ENCODE measurements around the gene SLC38A5. TPM values are rescaled to one million over a fixed set of nuclear protein-coding genes. Genes with fewer than 3 reads are reported as not detected.
A peak's percentile ranks its signal among the peaks of the same experiment; 100 is the strongest.

The SLC38A5 gene
- total RNA-seq, 1 experiment from 2014 or later = 54.6 TPM

DNA sequence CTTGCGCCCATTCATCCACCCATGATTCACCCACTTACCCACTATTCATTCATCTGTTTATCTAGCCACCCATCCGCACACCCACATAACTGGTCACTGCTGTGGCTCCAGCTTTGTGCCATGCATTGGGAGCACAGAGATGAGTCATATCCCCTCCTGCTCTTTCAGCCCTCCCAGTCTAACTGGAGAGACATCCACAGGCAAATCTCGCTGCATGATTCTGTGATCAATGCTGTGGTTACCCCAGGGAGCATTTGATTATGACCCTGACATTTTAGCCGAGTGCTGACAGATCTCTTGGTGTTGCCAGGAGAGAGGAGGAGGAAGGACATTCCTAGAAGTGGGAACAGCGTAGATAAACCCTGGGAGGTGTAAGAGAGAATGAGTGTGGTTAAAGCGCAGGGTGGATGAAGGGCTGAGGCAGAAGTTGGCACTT is 28.3 kb upstream of the SLC38A5 start:
- Histone ChIP-seq H3K79me2 (ENCODE audit: insufficient read depth, low read length) (no peaks in the 10 kb centered on the region), H3K27me3 (ENCODE audit: insufficient read depth, low read length) (no peaks in the 10 kb centered on the region), H4K20me1 (ENCODE audit: insufficient read depth) (no peaks in the 10 kb centered on the region), H2AFZ (ENCODE audit: low read depth, low read length, poor library complexity, severe bottlenecking) (peak overlapping the region; percentile 40), H3K27ac (ENCODE audit: low read depth, low read length) (peak overlapping the region; percentile 48), H3K9me3 (ENCODE audit: control insufficient read depth in 1 of 2, insufficient read depth in 1 of 2, low read depth in 1 of 2, low read length in 2 of 2) (no peaks in the 10 kb centered on the region), H3K4me2 (ENCODE audit: low read length) (peak overlapping the region; percentile 71), H3K36me3 (ENCODE audit: control insufficient read depth in 1 of 2, insufficient read depth in 2 of 2, low read length in 2 of 2) (no peaks in the 10 kb centered on the region), H3K9me2 (ENCODE audit: insufficient read depth) (no peaks in the 10 kb centered on the region), H3K4me1 (ENCODE audit: control insufficient read depth in 1 of 2, insufficient read depth in 2 of 2, low read length in 2 of 2) (peaks cover 12 to 37% of the 10 kb centered on the region in 2 experiments), H3K9ac (ENCODE audit: low read length) (peak overlapping the region; percentile 40; the same call in 1 of the 2 replicates), H3K4me3 (replicated peaks in 1 of 2; ENCODE audit: low read depth in 1 of 2, low read length in 2 of 2) (peak overlapping the region in 1 of 2 experiments; percentile 30; a peak in 2 of 4 replicates)
- ChIA-PET POLR2A (no interaction called here), RAD21 (ENCODE audit: low non-redundant PET in 1 of 2, low total read pairs in 2 of 2, uncharacterized antibody in 2 of 2, unreplicated experiment in 2 of 2) (no interaction called here), CTCF (no interaction called here)
- no TSS peak for BruUV-seq (replicated peaks)
- TF ChIP-seq EGR1 (IDR thresholded peaks at IDR 0.05; ENCODE audit: low read depth) (no peak), SRF (IDR thresholded peaks at IDR 0.05; ENCODE audit: low read depth) (no peak)
- ATAC-seq (peak; percentile 80), DNase-seq (ENCODE audit: low read depth, low spot score) (no peak)
- intact Hi-C loops (cut with micrococcal nuclease) = loop anchor here (10.0 kb wide), 2 partner anchors 644 to 934 kb away; partner anchors contain the start of gene ARAF

DNA sequence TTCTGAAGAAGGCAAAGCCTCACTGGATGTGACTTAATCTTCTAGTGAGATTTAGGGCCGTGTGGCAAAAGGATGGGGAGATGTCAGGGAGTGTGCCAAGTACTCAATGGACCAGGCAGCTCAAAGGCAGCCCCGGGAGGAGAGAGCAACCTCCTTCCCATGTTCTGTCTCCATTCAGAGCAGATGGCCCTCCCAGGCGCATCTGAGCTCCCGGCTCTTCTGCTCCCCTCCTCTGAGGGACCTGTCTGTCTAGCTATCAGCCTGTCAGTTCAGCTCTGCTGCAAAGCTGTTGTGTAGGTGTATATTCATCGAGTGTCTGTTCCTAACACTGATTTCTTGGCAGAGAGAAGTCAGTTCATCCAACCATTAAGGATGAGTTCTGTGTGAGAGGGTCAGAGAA is 27.8 kb upstream of the SLC38A5 start:
- H3K4me1 ChIP-seq (ENCODE audit: control insufficient read depth in 1 of 2, insufficient read depth in 2 of 2, low read length in 2 of 2) = peaks cover 12 to 37% of the 10 kb centered on the region in 2 experiments
- ATAC-seq = peak; percentile 13; the same call in 1 of the 2 replicates
- CTCF ChIA-PET = no interaction called here
- no peak for DNase-seq (ENCODE audit: low read depth, low spot score)
- peak overlapping the region; percentile 40 for H2AFZ ChIP-seq (ENCODE audit: low read depth, low read length, poor library complexity, severe bottlenecking)
- TF ChIP-seq POLR2A (IDR thresholded peaks at IDR 0.05; ENCODE audit: borderline replicate concordance, extremely low read depth, insufficient read depth, insufficient read length) (no peak), POLR2AphosphoS5 (IDR thresholded peaks at IDR 0.05; ENCODE audit: low read depth, low read length) (no peak), ELF1 (IDR thresholded peaks at IDR 0.05; ENCODE audit: borderline replicate concordance, low read depth) (no peak), SRF (IDR thresholded peaks at IDR 0.05; ENCODE audit: low read depth) (no peak), MAX (IDR thresholded peaks at IDR 0.05) (no peak), JUND (IDR thresholded peaks at IDR 0.05) (no peak), YY1 (IDR thresholded peaks at IDR 0.05; ENCODE audit: extremely low read depth, insufficient replicate concordance, low read depth, low read length) (no peak), EZH2phosphoT487 (IDR thresholded peaks at IDR 0.05; ENCODE audit: borderline replicate concordance) (no peak)
- no peaks in the 10 kb centered on the region for H3K27me3 ChIP-seq (ENCODE audit: insufficient read depth, low read length)
- H3K9ac ChIP-seq (ENCODE audit: low read length) = no peak overlapping the region
- H3K36me3 ChIP-seq (ENCODE audit: control insufficient read depth in 1 of 2, insufficient read depth in 2 of 2, low read length in 2 of 2) = no peaks in the 10 kb centered on the region
- H3K4me3 ChIP-seq (replicated peaks in 1 of 2; ENCODE audit: low read depth in 1 of 2, low read length in 2 of 2) = no peak overlapping the region
- H3K9me3 ChIP-seq (ENCODE audit: control insufficient read depth in 1 of 2, insufficient read depth in 1 of 2, low read depth in 1 of 2, low read length in 2 of 2) = no peaks in the 10 kb centered on the region
- RAD21 ChIA-PET (ENCODE audit: low non-redundant PET in 1 of 2, low total read pairs in 2 of 2, uncharacterized antibody in 2 of 2, unreplicated experiment in 2 of 2) = no interaction called here
- BruUV-seq (replicated peaks) = no TSS peak
- POLR2A ChIA-PET = no interaction called here
- no peaks in the 10 kb centered on the region for H4K20me1 ChIP-seq (ENCODE audit: insufficient read depth)
- no peaks in the 10 kb centered on the region for H3K79me2 ChIP-seq (ENCODE audit: insufficient read depth, low read length)
- no peaks in the 10 kb centered on the region for H3K9me2 ChIP-seq (ENCODE audit: insufficient read depth)
- no peak overlapping the region; the same call in 1 of the 2 replicates for H3K27ac ChIP-seq (ENCODE audit: low read depth, low read length)
- peak overlapping the region; percentile 71 for H3K4me2 ChIP-seq (ENCODE audit: low read length)
- intact Hi-C loops (cut with micrococcal nuclease) = loop anchor here (10.0 kb wide), 2 partner anchors 643 to 933 kb away; partner anchors contain the start of gene ARAF
